Measurements from ENCODE around the gene EFEMP1. TPM values are rescaled to one million over a fixed set of nuclear protein-coding genes. Genes with fewer than 3 reads are reported as not detected.

Gene EFEMP1
- total RNA-seq, 2 experiments from 2014 or later, result 0.61 TPM; not detected in 1

GRCh38 chr2:55846426-55846825, 77.2 kb downstream of the EFEMP1 start:
- no peaks in the 10 kb centered on the region for H3K9me2 ChIP-seq (ENCODE audit: insufficient read depth, low read length)
- H3K27ac ChIP-seq (ENCODE audit: low read depth, low read length, poor library complexity, severe bottlenecking), result no peak overlapping the region
- no TSS peak for BruUV-seq (replicated peaks)
- H3K79me2 ChIP-seq (ENCODE audit: insufficient read depth, low read depth, low read length), result no peaks in the 10 kb centered on the region
- H2AFZ ChIP-seq (ENCODE audit: low read length), result no peak overlapping the region
- no peaks in the 10 kb centered on the region for H3K36me3 ChIP-seq (ENCODE audit: insufficient read depth, low read length)
- H3K4me2 ChIP-seq (ENCODE audit: low read length), result no peak overlapping the region
- H3K4me3 ChIP-seq (ENCODE audit: low read depth, low read length, poor library complexity, severe bottlenecking), result no peak overlapping the region
- ChIA-PET CTCF (ENCODE audit: unreplicated experiment) (no interaction called here), POLR2A (interaction anchor here (0.6 kb wide), 1 partner anchor 18 kb away, joined by 3 read pairs; no protein-coding TSS in a partner anchor)
- intact Hi-C loops (cut with micrococcal nuclease; ENCODE audit: unreplicated experiment), result no loop called here
- H3K9me3 ChIP-seq (ENCODE audit: low read length), result no peaks in the 10 kb centered on the region
- TF ChIP-seq, protein P1, sequence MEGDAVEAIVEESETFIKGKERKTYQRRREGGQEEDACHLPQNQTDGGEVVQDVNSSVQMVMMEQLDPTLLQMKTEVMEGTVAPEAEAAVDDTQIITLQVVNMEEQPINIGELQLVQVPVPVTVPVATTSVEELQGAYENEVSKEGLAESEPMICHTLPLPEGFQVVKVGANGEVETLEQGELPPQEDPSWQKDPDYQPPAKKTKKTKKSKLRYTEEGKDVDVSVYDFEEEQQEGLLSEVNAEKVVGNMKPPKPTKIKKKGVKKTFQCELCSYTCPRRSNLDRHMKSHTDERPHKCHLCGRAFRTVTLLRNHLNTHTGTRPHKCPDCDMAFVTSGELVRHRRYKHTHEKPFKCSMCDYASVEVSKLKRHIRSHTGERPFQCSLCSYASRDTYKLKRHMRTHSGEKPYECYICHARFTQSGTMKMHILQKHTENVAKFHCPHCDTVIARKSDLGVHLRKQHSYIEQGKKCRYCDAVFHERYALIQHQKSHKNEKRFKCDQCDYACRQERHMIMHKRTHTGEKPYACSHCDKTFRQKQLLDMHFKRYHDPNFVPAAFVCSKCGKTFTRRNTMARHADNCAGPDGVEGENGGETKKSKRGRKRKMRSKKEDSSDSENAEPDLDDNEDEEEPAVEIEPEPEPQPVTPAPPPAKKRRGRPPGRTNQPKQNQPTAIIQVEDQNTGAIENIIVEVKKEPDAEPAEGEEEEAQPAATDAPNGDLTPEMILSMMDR (conservative IDR thresholded peaks at IDR 0.05; ENCODE audit: low read length), result no peak
- no peak for TF ChIP-seq EZH2phosphoT487 (IDR thresholded peaks at IDR 0.05; ENCODE audit: borderline replicate concordance, low read depth, low read length)
- DNase-seq (ENCODE audit: low spot score), result no peak
- H3K4me1 ChIP-seq (ENCODE audit: insufficient read depth, low read length, poor library complexity, severe bottlenecking), result no peaks in the 10 kb centered on the region
- H4K20me1 ChIP-seq (ENCODE audit: insufficient read depth, low read length), result no peaks in the 10 kb centered on the region

DNA sequence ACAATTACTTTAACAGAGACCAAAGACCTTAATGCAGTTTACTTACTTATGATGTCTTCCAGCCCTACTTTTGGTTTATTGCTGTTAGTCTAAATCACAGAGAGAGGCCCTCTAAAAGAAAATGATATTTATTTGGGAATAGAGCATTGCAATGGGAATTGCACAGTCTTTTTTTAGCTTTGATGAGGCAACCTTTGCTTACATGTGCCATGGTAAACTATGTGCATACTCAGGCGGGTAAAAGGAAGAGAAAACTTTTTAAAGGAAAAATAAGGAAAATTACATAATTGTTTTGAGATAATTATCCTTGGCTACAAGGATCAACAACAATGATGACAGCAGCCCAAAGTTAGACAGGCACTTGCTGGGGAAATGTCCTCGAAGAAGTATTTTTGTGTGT, 78.6 kb downstream of the EFEMP1 start:
- POLR2A ChIA-PET, result interaction anchor here (1.0 kb wide), 1 partner anchor 14 kb away, joined by 5 read pairs; no protein-coding TSS in a partner anchor
- H2AFZ ChIP-seq (ENCODE audit: low read length), result no peak overlapping the region
- H3K9me2 ChIP-seq (ENCODE audit: insufficient read depth, low read length), result no peaks in the 10 kb centered on the region
- no peaks in the 10 kb centered on the region for H4K20me1 ChIP-seq (ENCODE audit: insufficient read depth, low read length)
- no peaks in the 10 kb centered on the region for H3K9me3 ChIP-seq (ENCODE audit: low read length)
- no peaks in the 10 kb centered on the region for H3K79me2 ChIP-seq (ENCODE audit: insufficient read depth, low read depth, low read length)
- no TSS peak for BruUV-seq (replicated peaks)
- H3K4me3 ChIP-seq (ENCODE audit: low read depth, low read length, poor library complexity, severe bottlenecking), result no peak overlapping the region
- no peak overlapping the region for H3K27ac ChIP-seq (ENCODE audit: low read depth, low read length, poor library complexity, severe bottlenecking)
- CTCF ChIA-PET (ENCODE audit: unreplicated experiment), result no interaction called here
- TF ChIP-seq EZH2phosphoT487 (IDR thresholded peaks at IDR 0.05; ENCODE audit: borderline replicate concordance, low read depth, low read length), result no peak
- TF ChIP-seq, protein P1 (conservative IDR thresholded peaks at IDR 0.05; ENCODE audit: low read length), result no peak
- no peak overlapping the region for H3K4me2 ChIP-seq (ENCODE audit: low read length)
- H3K4me1 ChIP-seq (ENCODE audit: insufficient read depth, low read length, poor library complexity, severe bottlenecking), result no peaks in the 10 kb centered on the region
- DNase-seq (ENCODE audit: low spot score), result no peak
- intact Hi-C loops (cut with micrococcal nuclease; ENCODE audit: unreplicated experiment), result no loop called here
- H3K36me3 ChIP-seq (ENCODE audit: insufficient read depth, low read length), result no peaks in the 10 kb centered on the region

DNA sequence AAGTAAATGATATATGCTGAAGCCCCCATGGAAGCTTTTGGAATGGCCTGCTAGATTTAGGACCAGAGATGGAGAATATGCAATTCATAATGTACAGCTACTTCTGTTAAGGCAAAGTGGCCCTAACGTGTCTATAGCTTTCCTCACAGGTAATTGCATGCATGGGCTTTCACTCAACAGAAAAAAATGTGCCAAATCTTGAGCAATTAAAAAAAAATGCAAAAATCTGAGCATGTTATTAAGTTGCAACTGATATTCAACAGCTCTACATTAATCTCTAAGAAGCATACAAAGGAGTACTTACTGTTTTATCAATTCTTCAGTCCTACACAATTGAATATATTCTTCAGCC, 79.6 kb downstream of the EFEMP1 start:
- no peak for TF ChIP-seq EZH2phosphoT487 (IDR thresholded peaks at IDR 0.05; ENCODE audit: borderline replicate concordance, low read depth, low read length)
- TF ChIP-seq, protein P1 (conservative IDR thresholded peaks at IDR 0.05; ENCODE audit: low read length), result no peak
- DNase-seq (ENCODE audit: low spot score), result no peak
- Histone ChIP-seq H3K4me3 (ENCODE audit: low read depth, low read length, poor library complexity, severe bottlenecking) (no peak overlapping the region), H3K4me1 (ENCODE audit: insufficient read depth, low read length, poor library complexity, severe bottlenecking) (no peaks in the 10 kb centered on the region), H3K9me3 (ENCODE audit: low read length) (no peaks in the 10 kb centered on the region), H3K27ac (ENCODE audit: low read depth, low read length, poor library complexity, severe bottlenecking) (no peak overlapping the region), H2AFZ (ENCODE audit: low read length) (no peak overlapping the region), H4K20me1 (ENCODE audit: insufficient read depth, low read length) (no peaks in the 10 kb centered on the region), H3K9me2 (ENCODE audit: insufficient read depth, low read length) (no peaks in the 10 kb centered on the region), H3K4me2 (ENCODE audit: low read length) (no peak overlapping the region), H3K36me3 (ENCODE audit: insufficient read depth, low read length) (no peaks in the 10 kb centered on the region), H3K79me2 (ENCODE audit: insufficient read depth, low read depth, low read length) (no peaks in the 10 kb centered on the region)
- BruUV-seq (replicated peaks), result no TSS peak
- ChIA-PET CTCF (ENCODE audit: unreplicated experiment) (no interaction called here), POLR2A (interaction anchor here (1.0 kb wide), 1 partner anchor 15 kb away, joined by 5 read pairs; no protein-coding TSS in a partner anchor)
- intact Hi-C loops (cut with micrococcal nuclease; ENCODE audit: unreplicated experiment), result no loop called here
